22Rv1 (cell line): Measurements from ENCODE around the gene DCBLD2.

Experiments
- CTCF ChIP-seq: fragments of 450-650 bp; IDR thresholded peaks from 2 replicates; pipeline ENCODE4 v1.5.1; 2017; ENCODE audit warnings: mild to moderate bottlenecking
- ZFX ChIP-seq: fragments of 450-650 bp; IDR thresholded peaks from 2 replicates; pipeline ENCODE4 v1.6.1; 2017; ENCODE audit warnings: antibody characterized with exemption, borderline replicate concordance

GRCh38 chr3:98892263-98892662, 9.2 kb downstream of the DCBLD2 start:
- no peak for TF ChIP-seq CTCF
- TF ChIP-seq ZFX: no peak
